Activated CD8-positive, alpha-beta memory T cell treated with anti-CD3 and anti-CD28 coated beads for 4 hours (primary cell): ENCODE data around the gene LATS2.
A peak's percentile ranks its signal among the peaks of the same experiment; 100 is the strongest.

Source experiments
- DNase-seq, 2 donors: peaks; one replicate each; pipeline ENCODE4 v3.0.0-alpha.2; 2020; ENCODE audit warnings: low read depth in 2 of 2

Gene LATS2

DNA sequence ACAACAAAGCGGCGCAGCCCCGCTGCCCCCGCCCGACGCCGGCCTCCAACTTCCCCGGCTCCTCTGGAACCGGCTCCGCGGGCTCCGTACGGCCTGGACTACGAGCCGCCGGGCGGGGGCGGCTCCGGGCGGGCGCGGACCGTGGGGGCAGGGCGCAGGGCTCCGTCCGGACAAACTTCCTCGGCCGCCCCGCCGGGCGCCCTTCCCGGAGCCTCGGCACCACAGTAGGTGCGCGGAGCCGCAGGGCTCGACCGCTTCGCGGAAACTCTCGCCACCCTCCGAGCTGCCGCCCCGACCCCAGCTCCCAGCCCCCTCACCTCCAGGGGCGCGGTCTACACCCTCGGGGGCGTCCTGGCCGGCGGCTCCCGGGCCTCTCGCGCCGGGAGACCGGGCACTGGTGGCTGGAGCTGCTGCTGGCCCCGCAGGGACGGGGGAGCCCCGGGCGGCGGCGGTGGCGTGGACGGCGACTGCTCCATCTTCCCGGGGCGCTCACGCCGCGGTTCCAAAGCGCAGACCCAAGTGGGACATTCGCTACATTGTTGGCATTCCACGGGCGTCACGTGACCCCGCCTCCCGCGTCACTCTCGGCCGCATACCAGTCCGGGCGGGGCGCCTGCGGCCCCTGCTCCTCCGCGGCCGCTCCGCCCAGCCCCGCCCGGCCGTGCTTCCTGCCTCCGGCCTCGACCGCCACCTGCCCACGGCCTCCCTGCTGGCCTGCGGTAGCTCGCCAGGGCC is at the start of gene LATS2:
TSS of gene LATS2 (minus strand) at position 558 of the 735 bp plus-strand sequence. CDS start 15,560 bp downstream, outside the sequence.
- DNase-seq, result peak; percentile 48 to 49

GRCh38 chr13:21109168-21109567 is 47.8 kb upstream of the LATS2 start:
- no peak for DNase-seq

DNA sequence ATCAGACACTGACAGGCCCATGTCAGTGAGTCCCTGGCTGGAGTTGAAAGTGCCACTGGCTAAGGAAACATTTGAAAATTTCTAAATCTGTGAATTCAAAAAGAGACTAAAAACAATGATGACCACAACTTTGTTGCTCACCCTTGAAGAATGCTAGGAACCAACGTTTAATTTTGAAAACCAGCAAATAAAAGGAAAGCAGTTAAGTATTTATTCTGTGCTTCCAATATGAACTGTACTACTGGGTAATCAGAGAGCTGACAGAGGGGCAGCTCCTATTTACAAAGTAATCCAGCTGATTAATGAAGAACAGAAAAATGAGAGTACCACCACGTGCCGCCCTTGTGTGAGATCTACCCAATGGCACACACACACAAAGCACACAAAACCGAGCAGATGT is 44.7 kb upstream of the LATS2 start:
- DNase-seq, result no peak

GRCh38 chr13:21104199-21105019 is 43.0 kb upstream of the LATS2 start:
- no peak for DNase-seq

- DNase-seq, result no peak
Observed at GRCh38 chr13:21101865-21102576, 40.6 kb upstream of the LATS2 start.

- DNase-seq, result no peak
Observed at GRCh38 chr13:21100994-21101757, 39.8 kb upstream of the LATS2 start.

DNA sequence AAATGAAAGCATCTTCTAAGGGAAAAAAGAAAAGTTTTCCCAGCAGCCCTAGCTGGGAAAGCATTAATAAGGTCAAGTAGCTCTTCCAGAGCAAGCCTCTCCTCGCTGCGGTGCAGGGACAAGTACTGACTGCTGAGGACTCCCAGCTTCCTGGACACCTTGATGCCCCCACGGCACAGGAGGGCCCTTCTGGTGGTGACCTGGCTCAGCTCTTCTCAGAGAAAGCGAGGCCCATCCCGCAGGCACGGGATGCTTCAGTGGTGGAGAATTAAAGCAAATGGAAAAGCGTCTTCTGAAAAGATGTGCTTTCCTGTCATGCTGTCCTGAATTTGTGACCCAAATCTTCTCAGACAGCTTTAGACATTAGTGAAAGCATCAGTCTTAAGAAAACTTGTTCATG is 38.8 kb upstream of the LATS2 start:
- no peak for DNase-seq

DNA sequence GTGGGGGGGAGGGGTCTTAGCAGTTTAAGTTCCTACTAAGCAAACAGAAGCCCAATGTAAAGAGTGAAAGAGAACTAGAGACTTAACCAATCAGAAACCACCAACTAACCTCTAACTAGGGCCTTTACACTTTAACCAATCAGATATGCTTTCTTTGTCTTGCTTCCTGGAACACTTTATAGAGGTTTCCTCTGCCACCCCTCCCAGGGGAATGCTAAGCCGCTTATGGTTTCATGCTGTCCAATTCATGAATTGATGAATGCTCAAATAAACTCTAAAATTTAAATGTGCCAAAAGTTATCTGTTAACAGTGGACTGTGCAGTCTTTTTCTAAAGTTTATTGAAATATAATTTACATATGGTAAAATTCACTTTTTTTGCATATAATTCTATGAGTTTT is 33.9 kb upstream of the LATS2 start:
- DNase-seq, result no peak

- DNase-seq, result no peak
Observed at GRCh38 chr13:21089830-21090229, 28.4 kb upstream of the LATS2 start.

GRCh38 chr13:21088534-21088933 is 27.1 kb upstream of the LATS2 start:
- DNase-seq, result no peak

DNA sequence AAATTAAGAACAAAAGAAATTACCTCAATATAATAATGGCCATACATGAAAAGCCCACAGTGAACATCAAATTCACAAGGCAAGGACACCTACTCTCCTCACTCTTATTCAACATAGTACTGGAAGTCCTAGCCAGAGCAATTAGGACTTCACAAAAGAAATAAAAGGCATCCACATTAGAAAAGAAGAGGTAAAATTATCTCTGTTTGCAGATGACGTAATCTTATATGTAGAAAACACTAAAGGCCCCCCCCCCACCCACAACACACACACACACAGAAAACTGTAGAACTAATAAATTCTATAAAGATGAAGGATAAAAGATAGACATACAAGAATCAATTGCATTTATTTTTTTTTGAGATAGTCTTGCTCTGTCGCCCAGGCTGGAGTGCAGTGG is 25.5 kb upstream of the LATS2 start:
- no peak for DNase-seq

GRCh38 chr13:21081926-21082325 is 20.5 kb upstream of the LATS2 start:
- DNase-seq, result no peak

DNA sequence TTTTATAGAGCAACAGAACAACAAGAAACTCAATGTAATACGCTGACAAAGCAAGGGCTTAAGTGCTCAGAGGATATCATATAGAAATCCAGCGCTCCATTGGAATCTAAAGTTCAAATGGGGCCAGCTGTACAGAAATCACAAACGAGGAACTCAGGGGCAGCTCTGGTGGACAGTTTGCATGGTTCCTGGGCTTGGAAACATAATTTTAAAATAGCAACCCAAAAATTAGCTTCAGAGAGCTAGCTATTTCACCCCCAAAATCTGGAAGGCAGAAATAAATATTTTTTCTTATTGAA is 19.2 kb upstream of the LATS2 start:
- no peak for DNase-seq

- no peak for DNase-seq
Observed at GRCh38 chr13:21079761-21080592, 18.6 kb upstream of the LATS2 start.

GRCh38 chr13:21079221-21079620 is 17.8 kb upstream of the LATS2 start:
- DNase-seq, result no peak

GRCh38 chr13:21078501-21078900 is 17.1 kb upstream of the LATS2 start:
- DNase-seq, result no peak

DNA sequence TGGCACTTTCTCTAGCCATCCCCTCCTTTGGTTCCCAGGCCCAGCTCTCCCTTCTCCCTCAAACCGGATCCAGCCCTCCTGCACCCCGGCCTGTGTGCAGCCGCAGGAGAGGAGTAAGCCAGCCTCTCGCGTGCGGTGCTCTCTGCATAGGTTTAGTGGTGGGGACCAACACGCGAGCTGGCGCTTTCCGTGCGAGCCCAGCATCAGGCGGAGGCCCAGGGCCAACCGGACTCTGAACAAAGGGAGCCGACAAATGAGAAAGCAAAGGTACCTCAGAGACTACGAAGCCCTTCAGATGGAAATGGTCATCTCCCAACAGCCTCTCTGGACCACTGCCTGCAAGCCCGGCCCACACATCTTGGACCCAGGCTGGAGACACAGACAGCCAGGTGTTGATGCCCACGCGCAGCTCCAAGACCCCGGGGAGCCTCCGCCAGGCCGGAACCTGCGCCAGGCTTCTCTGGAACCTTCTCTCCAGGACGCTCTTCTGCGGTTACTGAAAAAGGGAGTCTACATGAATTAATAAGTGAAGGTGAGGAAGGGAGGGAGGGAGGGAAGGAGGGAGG is 16.5 kb upstream of the LATS2 start:
- DNase-seq, result no peak

GRCh38 chr13:21077076-21077787 is 15.8 kb upstream of the LATS2 start:
- DNase-seq, result no peak

- no peak for DNase-seq
Observed at GRCh38 chr13:21076253-21076652, 14.9 kb upstream of the LATS2 start.
